K562 (cell line): ENCODE measurements around the gene ADIPOR1. TPM values are rescaled to one million over a fixed set of nuclear protein-coding genes. Genes with fewer than 3 reads are reported as not detected.
"Not testable (repeated sequence)": the region's sequence is repeated elsewhere in the genome, so short reads cannot be mapped to it uniquely, and the experiment has no call there.

ENCODE experiments used
- ATAC-seq: fragments of 200-7000 bp; cut with Tn5 transposase; 3 replicates; pipeline ENCODE4 v1.9.1; 2020; ENCODE audit warnings: moderate library complexity
- BruUV-seq: library from RNA; stranded (reverse); fragments of 400-500 nt; replicated peaks from 2 replicates; lab custom pipeline; 2021; lab: Mats Ljungman, UMichigan
- CTCF ChIA-PET: fragments of 300-600 bp; formaldehyde crosslinking; extraction: SDS; loops from one replicate; lab custom pipeline; 2021; ENCODE audit warnings: low intra/inter-chr PET ratio; lab: Yijun Ruan, JAX
- POLR2A ChIA-PET: fragments of 300-600, 350-650 bp; sonication (Branson Sonifier 250); formaldehyde crosslinking; extraction: SDS; loops from one replicate; lab custom pipeline; 2021; ENCODE audit warnings: antibody characterized with exemption, inconsistent platforms; lab: Yijun Ruan, JAX
- DNase-seq, 4 experiments: peaks; one replicate each; pipeline versions ENCODE4 v3.0.0 to v3.0.0-alpha.2; 2011 to 2018; ENCODE audit warnings: low spot score in 3 of 4, mixed read lengths in 3 of 4; ENCODE audit errors: extremely low read depth in 1 of 4
- FAIRE-seq: peaks from 2 replicates; lab custom pipeline; 2011; peaks lifted over from hg19 to GRCh38; lab: Jason Lieb, UNC
- H2AFZ ChIP-seq: 2 replicates; pipeline ENCODE4 v1.6.0; 2011; ENCODE audit warnings: low read depth, low read length, control low read depth, inconsistent platforms
- H3K27ac ChIP-seq: fragments of 200-600 bp; 3 replicates; pipeline ENCODE4 v1.8.0; 2011; ENCODE audit warnings: low read depth, mild to moderate bottlenecking, control low read depth, inconsistent platforms, low read length, moderate library complexity, mixed read lengths; ENCODE audit errors: extremely low read depth
- H3K27me3 ChIP-seq, 2 experiments: fragments of 300-600 bp in 1 of 2; 2 replicates in 1 of 2; 3 replicates in 1 of 2; pipeline versions ENCODE4 v1.6.0 to v1.8.0; 2011; ENCODE audit warnings: inconsistent platforms in 2 of 2, low read length in 2 of 2, mild to moderate bottlenecking in 1 of 2, mixed read lengths in 1 of 2, moderate library complexity in 1 of 2; ENCODE audit not compliant: control insufficient read depth in 2 of 2, insufficient read depth in 2 of 2
- H3K36me3 ChIP-seq: fragments of 300-600 bp; 3 replicates; pipeline ENCODE4 v1.8.0; 2011; ENCODE audit warnings: mild to moderate bottlenecking, low read length, inconsistent platforms; ENCODE audit not compliant: control insufficient read depth, insufficient read depth
- H3K4me1 ChIP-seq, 2 experiments: fragments of 200-600 bp in 1 of 2; replicated peaks in 1 of 2; 2 replicates in 1 of 2; 3 replicates in 1 of 2; pipeline versions ENCODE4 v1.5.1 to v1.8.0; 2011; ENCODE audit warnings: inconsistent platforms in 2 of 2, low read length in 2 of 2, mild to moderate bottlenecking in 1 of 2, mixed read lengths in 1 of 2, moderate library complexity in 1 of 2; ENCODE audit not compliant: control insufficient read depth in 2 of 2, insufficient read depth in 2 of 2
- H3K4me2 ChIP-seq: 2 replicates; pipeline ENCODE4 v1.6.1; 2011; ENCODE audit warnings: low read length, control low read depth, inconsistent platforms, mixed read lengths; ENCODE audit not compliant: insufficient read depth
- H3K4me3 ChIP-seq: fragments of 200-600 bp; sonication (generic), shearing (Covaris generic); 2 replicates; pipeline ENCODE4 v1.5.1; 2016; ENCODE audit warnings: control low read depth, inconsistent platforms
- H3K79me2 ChIP-seq: fragments of 200-600 bp; 3 replicates; pipeline ENCODE4 v1.8.0; 2011; ENCODE audit warnings: low read length, inconsistent platforms; ENCODE audit not compliant: control insufficient read depth, insufficient read depth
- H3K9ac ChIP-seq, 2 experiments: 2 replicates each; pipeline versions ENCODE4 v1.6.0 to v1.6.1; 2011; ENCODE audit warnings: low read depth in 2 of 2, low read length in 2 of 2, control low read depth in 1 of 2, inconsistent platforms in 1 of 2, mild to moderate bottlenecking in 1 of 2, mixed read lengths in 1 of 2; ENCODE audit not compliant: insufficient read depth in 1 of 2
- H3K9me1 ChIP-seq: one replicate; pipeline ENCODE4 v1.6.0; 2011; ENCODE audit warnings: inconsistent platforms, mild to moderate bottlenecking, low read length, moderate library complexity; ENCODE audit not compliant: control insufficient read depth, insufficient read depth
- H3K9me3 ChIP-seq: replicated peaks from 2 replicates; pipeline ENCODE4 v1.5.1; 2011; ENCODE audit warnings: low read depth, low read length, inconsistent platforms; ENCODE audit not compliant: control insufficient read depth, insufficient read depth
- H4K20me1 ChIP-seq: replicated peaks from 2 replicates; pipeline ENCODE4 v1.6.1; 2011; ENCODE audit warnings: low read length, inconsistent platforms, mixed read lengths; ENCODE audit not compliant: control insufficient read depth, insufficient read depth
- ADNP ChIP-seq: fragments of 200-800 bp; sonication (Bioruptor generic); IDR thresholded peaks from 2 replicates; pipeline ENCODE4 v1.6.1; 2016; ENCODE audit warnings: missing genetic modification characterization, missing compliant biosample characterization
- BCOR ChIP-seq: fragments of 450-650 bp; IDR thresholded peaks from 2 replicates; pipeline ENCODE4 v1.6.1; 2016
- CUX1 ChIP-seq: fragments of 200-800 bp; sonication (Bioruptor generic); IDR thresholded peaks from 2 replicates; pipeline ENCODE4 v1.6.1; 2016; ENCODE audit warnings: missing genetic modification characterization, missing compliant biosample characterization
- EGR1 ChIP-seq: fragments of 450-650 bp; conservative IDR thresholded peaks from 2 replicates; pipeline ENCODE4 v1.6.1; 2017; ENCODE audit warnings: mild to moderate bottlenecking
- FOXJ2 ChIP-seq: fragments of 200-800 bp; sonication (Bioruptor generic); IDR thresholded peaks from 2 replicates; pipeline ENCODE4 v1.6.1; 2016; ENCODE audit warnings: missing genetic modification characterization, missing compliant biosample characterization
- FOXM1 ChIP-seq, 2 experiments: fragments of 450-650 bp in 1 of 2; sonication (generic) in 1 of 2; formaldehyde crosslinking in 1 of 2; IDR thresholded peaks; 2 replicates each; pipeline versions ENCODE4 v1.6.1 to v1.9.0; 2017 to 2022; ENCODE audit warnings: low read depth in 2 of 2, mild to moderate bottlenecking in 2 of 2, missing genetic modification reagents in 1 of 2, moderate library complexity in 1 of 2
- KDM1A ChIP-seq, 2 experiments: fragments of 450-650 bp; IDR thresholded peaks; 2 replicates each; pipeline ENCODE4 v1.6.1; 2016; ENCODE audit warnings: mild to moderate bottlenecking in 2 of 2
- RBM25 ChIP-seq: fragments of 200-400 bp; formaldehyde crosslinking; IDR thresholded peaks from 2 replicates; pipeline ENCODE4 v1.6.1; 2018; ENCODE audit warnings: low read length, low read depth, moderate library complexity; ENCODE audit not compliant: severe bottlenecking
- TAF7 ChIP-seq: fragments of 450-650 bp; IDR thresholded peaks from 2 replicates; pipeline ENCODE4 v1.6.1; 2016; ENCODE audit warnings: missing genetic modification characterization, missing compliant biosample characterization
- ZFP36 ChIP-seq: fragments of 150-350 bp; IDR thresholded peaks from 2 replicates; pipeline ENCODE4 v1.6.1; 2018; ENCODE audit warnings: low read length, low read depth; ENCODE audit not compliant: partially characterized antibody
- ZNF408 ChIP-seq: fragments of 250-450 bp; sonication (Bioruptor Pico); IDR thresholded peaks from 2 replicates; pipeline ENCODE4 v1.4.0; 2020; ENCODE audit warnings: low read depth, mild to moderate bottlenecking, moderate library complexity
- ZNF551 ChIP-seq: fragments of 250-450 bp; sonication (Bioruptor Pico); IDR thresholded peaks from 2 replicates; pipeline ENCODE4 v1.5.0; 2021; ENCODE audit warnings: mild to moderate bottlenecking, moderate library complexity
- WGBS: fragments of 100-300 bp; shearing (Covaris generic); methylation state at CpG from one replicate; pipeline ENCODE4 v1.1.6; 2016; ENCODE audit warnings: low coverage, mixed read lengths; ENCODE audit not compliant: insufficient coverage; ENCODE audit errors: missing lambda C conversion rate; 5-methylcytosine and 5-hydroxymethylcytosine counted together
- in situ Hi-C: fragments of 300-500 bp; cut with MboI; formaldehyde crosslinking; loops from 4 replicates; pipeline ENCODE4 v1.15.0; 2018; ENCODE audit warnings: inconsistent platforms, mixed read lengths
- intact Hi-C: fragments of 100-400 bp; cut with micrococcal nuclease; formaldehyde crosslinking; loops from 2 replicates; pipeline ENCODE4 v1.14.2; 2022
- polyA plus RNA-seq, 8 experiments: library from polyadenylated mRNA; depleted of rRNA in 4 of 8; stranded (reverse) in 5 of 8; unstranded in 3 of 8; fragments of >200 nt; fragmentation: Nextera tagmentation in 2 of 8; fragmentation: Illumina TruSeq in 1 of 8; extraction: Ambion mirVana in 2 of 8; extraction: Trizol in 1 of 8; gene quantifications; 2 replicates each; pipeline versions ENCODE4 v1.2.1 to v1.2.3, GENCODE V29; 2011 to 2014; ENCODE audit warnings: inconsistent platforms in 1 of 8, missing spikeins in 1 of 8
- total RNA-seq, 7 experiments: library from RNA; depleted of rRNA in 6 of 7; stranded (reverse); fragments of >200 nt in 6 of 7; fragmentation: Illumina TruSeq in 2 of 7; extraction: Trizol in 2 of 7; gene quantifications; 2 replicates each; pipeline versions ENCODE4 v1.2.1 to v1.2.3, GENCODE V29; 2011 to 2021; ENCODE audit warnings: low replicate concordance in 1 of 7
- TF ChIP-seq, protein P1 (sequence below): fragments of 450-650 bp; IDR thresholded peaks from 2 replicates; pipeline ENCODE4 v1.6.1; 2016; ENCODE audit warnings: borderline replicate concordance

ADIPOR1 gene
- total and polyA plus RNA-seq, 9 of the 15 experiments (the other 6 are each of a cell fraction or from before 2014, with no cell fraction given) = 29.0 to 217 (median 100) TPM

DNA sequence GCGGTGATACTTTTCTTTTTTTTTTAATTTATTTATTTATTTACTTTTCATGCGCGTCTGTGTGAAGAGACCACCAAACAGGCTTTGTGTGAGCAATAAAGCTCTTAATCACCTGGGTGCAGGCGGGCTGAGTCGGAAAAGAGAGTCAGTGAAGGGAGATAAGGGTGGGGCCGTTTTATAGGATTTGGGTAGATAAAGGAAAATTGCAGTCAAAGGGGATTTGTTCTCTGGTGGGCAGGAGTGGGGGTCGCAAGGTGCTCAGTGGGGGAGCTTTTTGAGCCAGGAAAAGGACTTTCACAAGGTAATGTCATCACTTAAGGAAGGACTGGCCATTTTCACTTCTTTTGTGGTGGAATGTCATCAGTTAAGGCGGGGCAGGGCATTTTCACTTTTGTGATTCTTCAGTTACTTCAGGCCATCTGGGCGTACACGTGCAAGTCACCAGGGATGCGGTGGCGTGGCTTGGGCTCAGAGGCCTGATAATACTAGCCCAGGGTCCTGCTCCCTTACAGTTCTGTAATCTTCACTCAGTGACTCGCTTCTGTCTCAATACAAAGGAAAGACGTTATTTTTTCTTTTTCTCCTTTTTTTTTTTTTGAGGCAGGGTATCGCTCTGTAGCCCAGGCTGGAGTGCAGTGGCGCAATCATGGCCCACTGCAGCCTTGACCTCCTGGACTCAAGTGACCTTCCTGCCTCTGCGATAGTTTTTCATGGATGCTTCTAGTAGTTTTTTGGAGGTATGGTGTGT lies 47.5 kb upstream of the ADIPOR1 start (continued):
- peak; percentile 66; the same call in 1 of the 2 replicates for TF ChIP-seq FOXM1 (IDR thresholded peaks at IDR 0.05; ENCODE audit: low read depth)
- not testable (repeated sequence) for TF ChIP-seq FOXM1 (CRISPR knock-in tag; IDR thresholded peaks at IDR 0.05; ENCODE audit: low read depth)
- TF ChIP-seq, protein P1, sequence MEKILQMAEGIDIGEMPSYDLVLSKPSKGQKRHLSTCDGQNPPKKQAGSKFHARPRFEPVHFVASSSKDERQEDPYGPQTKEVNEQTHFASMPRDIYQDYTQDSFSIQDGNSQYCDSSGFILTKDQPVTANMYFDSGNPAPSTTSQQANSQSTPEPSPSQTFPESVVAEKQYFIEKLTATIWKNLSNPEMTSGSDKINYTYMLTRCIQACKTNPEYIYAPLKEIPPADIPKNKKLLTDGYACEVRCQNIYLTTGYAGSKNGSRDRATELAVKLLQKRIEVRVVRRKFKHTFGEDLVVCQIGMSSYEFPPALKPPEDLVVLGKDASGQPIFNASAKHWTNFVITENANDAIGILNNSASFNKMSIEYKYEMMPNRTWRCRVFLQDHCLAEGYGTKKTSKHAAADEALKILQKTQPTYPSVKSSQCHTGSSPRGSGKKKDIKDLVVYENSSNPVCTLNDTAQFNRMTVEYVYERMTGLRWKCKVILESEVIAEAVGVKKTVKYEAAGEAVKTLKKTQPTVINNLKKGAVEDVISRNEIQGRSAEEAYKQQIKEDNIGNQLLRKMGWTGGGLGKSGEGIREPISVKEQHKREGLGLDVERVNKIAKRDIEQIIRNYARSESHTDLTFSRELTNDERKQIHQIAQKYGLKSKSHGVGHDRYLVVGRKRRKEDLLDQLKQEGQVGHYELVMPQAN = peak; percentile 67; the same call in 1 of the 2 replicates
- TF ChIP-seq FOXJ2 (tag) = peak; percentile 13; the same call in 1 of the 2 replicates

- in situ Hi-C loops (no loop called here), intact Hi-C loops (loop anchor here (10.0 kb wide), 1 partner anchor 278 kb away; no protein-coding TSS in a partner anchor)
- Histone ChIP-seq H3K9me1 (no peaks in the 10 kb centered on the region), H3K4me3 (no peak overlapping the region), H2AFZ (no peak overlapping the region), H3K27me3 (no peaks in the 10 kb centered on the region), H4K20me1 (no peaks in the 10 kb centered on the region), H3K27ac (no peak overlapping the region), H3K4me2 (no peak overlapping the region), H3K9ac (no peak overlapping the region), H3K4me1 (peaks cover 20 to 21% of the 10 kb centered on the region in 2 experiments), H3K79me2 (peaks cover 11% of the 10 kb centered on the region), H3K36me3 (no peaks in the 10 kb centered on the region), H3K9me3 (no peaks in the 10 kb centered on the region)
- WGBS = 79% methylated on average over 1 of the region's 1 CpG
- BruUV-seq = no TSS peak
- ChIA-PET POLR2A (interaction anchor here (0.7 kb wide), 1 partner anchor 177 kb away, joined by 3 read pairs; no protein-coding TSS in a partner anchor), CTCF (no interaction called here)
- ATAC-seq = no peak
- FAIRE-seq = no peak
- DNase-seq = no peak
- TF ChIP-seq CUX1 (no peak), ADNP (tag) (peak; percentile 74), TAF7 (tag) (no peak), ZNF551 (CRISPR knock-in tag) (no peak), RBM25 (peak; percentile 96), EGR1 (no peak), KDM1A (IDR thresholded peaks at IDR 0.05) (peak; percentile 45 to 59; a peak in 3 of 4 replicates), BCOR (peak; percentile 79), ZFP36 (peak; percentile 61), ZNF408 (CRISPR knock-in tag) (no peak)
Observed at GRCh38 chr1:203002951-203003350, 44.8 kb upstream of the ADIPOR1 start.
